HTR-8/SVneo (cell line): ENCODE measurements around the gene CYSRT1.
"Not testable (repeated sequence)": the region's sequence is repeated elsewhere in the genome, so short reads cannot be mapped to it uniquely, and the experiment has no call there.

ENCODE experiments used
- DNase-seq: peaks from one replicate; pipeline ENCODE4 v3.0.0; 2011; ENCODE audit warnings: low spot score, mixed read lengths; ENCODE audit not compliant: insufficient read length
- FAIRE-seq: peaks from 2 replicates; lab custom pipeline; 2011; peaks lifted over from hg19 to GRCh38; lab: Jason Lieb, UNC

The CYSRT1 gene

GRCh38 chr9:137245450-137246421, 20.8 kb downstream of the CYSRT1 start:
- DNase-seq (no peak), FAIRE-seq (no peak)

GRCh38 chr9:137247135-137247915, 22.4 kb downstream of the CYSRT1 start:
- DNase-seq (no peak), FAIRE-seq (no peak)

DNA sequence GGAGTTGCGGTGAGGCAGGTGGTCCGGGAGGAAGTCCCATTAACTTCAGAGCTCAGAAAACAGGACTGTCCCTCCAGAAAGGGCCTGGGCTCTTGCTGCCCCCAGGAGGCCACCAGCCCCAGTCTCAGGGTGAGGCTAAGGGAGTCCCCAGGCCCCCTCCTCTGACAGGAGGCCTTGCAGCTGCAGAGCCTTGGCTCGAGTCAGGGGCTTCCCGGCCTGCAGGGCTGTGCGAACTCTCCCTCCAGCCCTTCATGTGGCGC, 22.9 kb downstream of the CYSRT1 start:
- no peak for FAIRE-seq
- DNase-seq = no peak

DNA sequence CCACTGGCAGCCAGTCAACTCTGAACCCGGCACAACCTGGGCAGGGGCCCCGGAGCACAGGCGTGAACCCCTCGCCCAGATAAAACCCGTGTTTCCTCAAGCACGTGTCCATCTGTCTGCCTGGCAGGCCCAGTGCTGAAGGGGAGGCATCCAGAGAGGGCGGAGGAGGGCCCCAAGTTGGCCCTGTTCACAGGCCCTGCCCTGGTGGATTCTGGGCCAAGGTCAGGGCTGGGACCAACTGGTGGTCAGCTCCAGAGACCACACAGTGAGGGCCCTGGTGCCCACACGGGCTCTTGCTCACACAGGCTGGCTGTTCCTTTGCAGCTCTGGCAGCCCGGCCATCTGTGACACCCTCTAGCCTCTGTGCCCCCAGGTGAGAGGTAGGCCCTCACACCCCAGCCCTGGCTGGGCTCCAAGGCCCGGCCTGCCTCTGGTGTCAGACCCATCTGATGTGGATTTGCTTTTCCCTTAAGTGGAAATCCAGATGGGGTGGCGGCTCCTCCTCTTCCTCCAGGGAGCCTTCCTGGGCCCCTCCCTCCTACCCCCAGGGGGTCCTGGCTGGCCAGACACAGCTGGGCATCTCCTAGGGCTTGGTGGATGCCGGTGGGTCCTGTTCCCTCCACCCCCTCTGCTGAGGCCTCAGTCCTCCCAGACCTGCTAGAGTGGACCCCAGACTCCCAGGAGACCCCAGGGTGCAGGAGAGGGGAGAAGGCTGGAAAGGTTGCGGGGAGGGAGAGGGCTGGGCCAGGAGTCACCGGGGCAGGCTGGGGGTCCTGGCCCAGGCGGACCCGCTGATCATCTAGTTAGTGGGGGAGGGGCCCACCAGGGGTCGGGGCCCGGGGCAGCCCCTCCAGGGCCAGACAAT, 25.6 kb downstream of the CYSRT1 start:
- DNase-seq (no peak), FAIRE-seq (no peak)

- no peak for DNase-seq
- no peak for FAIRE-seq
Observed at GRCh38 chr9:137251194-137251461, 26.2 kb downstream of the CYSRT1 start, which contains the start of gene STPG3. Gene STPG3 (plus strand): TSS chr9:137251286. CDS start chr9:137251287, 1 bp downstream.

DNA sequence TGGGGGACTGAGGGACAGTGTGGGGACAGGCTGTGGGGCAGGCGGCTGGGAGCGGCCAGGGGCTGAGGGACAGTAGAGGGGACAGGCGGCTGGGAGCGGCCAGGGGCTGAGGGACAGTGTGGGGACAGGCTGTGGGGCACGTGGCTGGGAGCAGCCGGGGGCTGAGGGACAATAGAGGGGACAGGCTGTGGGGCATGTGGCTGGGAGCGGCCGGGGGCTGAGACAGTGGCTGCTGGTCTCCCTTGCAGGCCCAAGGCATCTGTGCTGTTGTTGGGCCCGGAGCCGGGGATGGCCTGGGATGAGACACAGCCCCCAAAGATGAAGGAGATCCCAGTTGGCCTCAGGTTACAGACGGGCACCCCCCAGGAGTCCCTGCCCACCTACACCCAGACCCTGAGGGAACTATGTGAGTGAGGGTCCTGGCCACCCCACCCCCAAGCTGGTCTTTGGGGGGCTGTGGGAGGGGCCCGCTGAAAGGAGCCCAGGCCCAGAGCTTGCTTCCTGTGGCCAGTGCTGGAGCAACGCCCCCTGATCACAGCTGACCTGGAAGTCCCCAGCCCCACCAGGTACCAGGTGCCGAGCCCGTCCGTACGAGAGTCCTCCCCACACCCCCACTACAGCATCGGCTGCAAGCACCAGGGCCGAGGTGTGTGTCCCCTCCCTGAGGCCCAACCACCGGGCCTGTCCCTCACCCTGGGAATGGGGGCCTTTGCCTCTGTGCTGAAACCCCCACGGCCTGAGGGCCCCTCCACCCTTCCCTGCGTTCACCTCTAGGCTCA, 26.7 kb downstream of the CYSRT1 start:
- no peak for DNase-seq
- FAIRE-seq = no peak

DNA sequence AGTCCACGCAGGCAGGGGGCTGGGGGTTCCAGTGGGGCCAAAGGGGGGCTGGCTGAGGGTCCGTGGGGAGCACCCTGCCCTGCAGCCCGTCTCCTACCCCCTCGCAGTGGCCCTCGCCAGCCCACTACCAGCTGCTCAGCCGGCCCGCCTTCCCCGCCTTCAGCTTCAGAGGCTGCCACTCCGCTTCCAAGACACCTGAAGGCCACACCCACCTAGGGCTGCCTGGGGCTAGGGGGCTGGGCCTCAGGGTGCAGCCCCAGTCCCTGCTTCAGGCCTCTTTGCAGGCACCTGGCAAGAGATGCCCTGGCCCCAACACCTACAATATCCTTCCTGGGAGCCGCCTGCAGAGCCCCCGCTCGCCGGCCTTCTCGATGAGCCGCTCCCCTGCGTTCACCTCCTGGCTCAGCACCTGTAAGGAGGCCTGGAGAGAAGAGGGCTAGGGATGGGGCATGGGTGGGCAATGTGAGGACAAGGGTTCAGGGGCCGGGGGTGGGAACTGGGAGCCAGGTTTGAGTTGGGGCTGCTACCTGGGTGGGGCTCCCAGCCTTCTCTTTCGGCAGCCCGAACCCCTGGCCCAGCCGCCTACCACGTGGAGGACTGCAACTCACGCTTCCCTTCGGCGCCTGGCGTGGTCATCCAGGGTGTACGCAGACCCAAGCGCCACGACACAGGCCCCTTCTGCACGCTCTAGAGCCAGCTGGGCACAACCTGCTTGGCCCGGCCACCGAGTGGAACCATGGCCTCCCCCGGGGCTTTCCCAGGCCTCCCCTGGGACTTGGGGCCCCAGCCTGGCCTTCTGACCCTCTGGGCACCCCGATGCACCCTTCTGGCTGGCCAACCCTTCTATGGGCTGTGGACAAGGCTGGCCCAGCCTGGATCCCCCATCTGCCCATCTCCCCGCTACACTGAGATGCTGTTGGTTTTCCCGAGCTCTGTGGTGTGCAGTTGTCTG, 27.9 kb downstream of the CYSRT1 start:
- no peak for FAIRE-seq
- DNase-seq = no peak

- no peak for FAIRE-seq
- DNase-seq = no peak
Observed at GRCh38 chr9:137253717-137254623, 29.0 kb downstream of the CYSRT1 start.

DNA sequence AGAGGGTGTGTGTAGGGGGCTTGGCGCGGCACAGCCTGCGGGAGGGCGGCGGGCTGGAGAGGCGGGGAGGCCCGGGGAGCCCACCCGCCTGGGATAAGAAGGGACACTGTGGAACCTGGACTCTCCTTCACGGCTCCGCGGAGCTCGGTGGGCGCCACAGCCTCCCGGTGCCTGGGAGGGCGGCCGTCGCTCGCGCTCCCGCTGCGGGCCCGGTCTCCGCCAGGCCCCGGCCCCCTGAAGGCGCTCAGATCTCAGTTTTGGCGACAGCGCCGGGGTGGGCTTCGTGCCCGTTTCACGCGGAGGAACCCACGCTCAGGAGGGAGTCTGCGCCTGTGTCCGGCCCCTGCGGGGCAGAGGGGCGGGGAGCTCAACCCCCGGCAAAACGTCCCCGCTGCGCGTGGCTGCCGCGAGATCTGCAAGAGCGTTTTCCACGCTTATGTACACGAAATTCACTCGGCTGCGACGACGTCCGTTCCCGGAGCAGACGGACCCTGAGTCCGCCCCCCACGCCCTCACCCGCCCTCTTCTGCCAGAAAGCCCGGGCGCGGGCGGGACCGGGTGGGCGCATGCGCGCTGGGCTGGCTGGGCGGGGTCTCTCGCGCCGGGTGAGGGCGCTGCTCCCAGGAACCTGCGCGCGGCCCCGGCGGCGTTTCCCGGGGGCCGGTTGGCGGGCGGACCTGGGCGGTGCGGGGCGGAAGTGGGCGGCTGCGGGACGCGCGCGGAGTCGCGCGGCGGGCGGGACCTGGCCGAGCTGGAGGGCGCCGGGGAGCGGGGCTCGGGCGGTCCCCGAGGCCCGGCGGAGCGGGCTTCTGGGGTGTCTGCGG, 29.9 kb downstream of the CYSRT1 start, which contains the start of gene NELFB:
TSS of gene NELFB (plus strand) at position 704 of the 824 bp plus-strand sequence.
- DNase-seq (peak; percentile 93), FAIRE-seq (peak; percentile 79)

DNA sequence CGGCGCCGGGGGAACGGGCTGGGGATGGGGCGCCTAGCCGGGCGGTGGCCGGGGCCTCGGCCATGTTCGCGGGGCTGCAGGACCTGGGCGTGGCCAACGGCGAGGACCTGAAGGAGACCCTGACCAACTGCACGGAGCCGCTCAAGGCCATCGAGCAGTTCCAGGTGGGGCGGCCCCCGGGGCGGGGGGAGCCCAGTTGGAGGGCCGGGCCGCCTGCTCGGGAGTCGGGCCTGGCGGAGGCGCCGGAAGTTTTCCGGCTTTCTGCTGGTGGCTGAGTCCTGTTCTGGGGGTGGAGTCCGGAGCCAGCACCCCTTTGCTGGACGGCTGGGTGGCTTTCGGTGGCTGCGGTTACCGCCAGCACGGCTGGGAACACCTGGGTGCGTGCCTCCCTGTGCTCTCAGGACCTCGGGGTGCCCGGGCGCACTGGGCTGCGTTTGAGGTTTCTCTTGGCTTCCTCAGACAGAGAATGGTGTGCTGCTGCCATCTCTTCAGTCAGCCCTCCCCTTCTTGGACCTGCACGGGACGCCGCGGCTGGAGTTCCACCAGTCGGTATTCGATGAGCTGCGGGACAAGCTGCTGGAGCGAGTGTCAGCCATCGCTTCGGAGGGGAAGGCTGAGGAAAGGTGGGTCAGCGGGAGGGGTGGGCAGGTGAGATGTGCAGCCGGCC, 30.6 kb downstream of the CYSRT1 start:
- FAIRE-seq (no peak), DNase-seq (peak; percentile 52)

GRCh38 chr9:137256362-137256761, 31.4 kb downstream of the CYSRT1 start:
- DNase-seq (no peak), FAIRE-seq (no peak)

- DNase-seq (no peak), FAIRE-seq (no peak)
Observed at GRCh38 chr9:137256856-137257255, 31.9 kb downstream of the CYSRT1 start.

GRCh38 chr9:137262173-137262908, 37.4 kb downstream of the CYSRT1 start:
- DNase-seq, FAIRE-seq: not testable (repeated sequence)

GRCh38 chr9:137262909-137263285, 37.9 kb downstream of the CYSRT1 start:
- no peak for FAIRE-seq

GRCh38 chr9:137263506-137263905, 38.5 kb downstream of the CYSRT1 start:
- no peak for DNase-seq

More at GRCh38 chr9:137262909-137263285, 37.9 kb downstream of the CYSRT1 start:
- no peak for DNase-seq

GRCh38 chr9:137264067-137264466, 39.1 kb downstream of the CYSRT1 start:
- FAIRE-seq (no peak), DNase-seq (no peak)

More at GRCh38 chr9:137263506-137263905, 38.5 kb downstream of the CYSRT1 start:
- FAIRE-seq = no peak
